H1 (cell line): ENCODE measurements around the gene PRDM1. TPM values are rescaled to one million over a fixed set of nuclear protein-coding genes. Genes with fewer than 3 reads are reported as not detected.

Source experiments
- ATF3 ChIP-seq: IDR thresholded peaks from 2 replicates; pipeline ENCODE4 v1.6.1; 2011; ENCODE audit warnings: low read depth, mild to moderate bottlenecking, low read length; ENCODE audit not compliant: insufficient read depth
- BACH1 ChIP-seq: IDR thresholded peaks from 2 replicates; pipeline ENCODE4 v1.6.1; 2012; ENCODE audit warnings: low read length, improper control_type of control experiment
- CHD2 ChIP-seq: IDR thresholded peaks from 2 replicates; pipeline ENCODE4 v1.6.1; 2012; ENCODE audit warnings: low read length, improper control_type of control experiment
- CREB1 ChIP-seq: IDR thresholded peaks from 2 replicates; pipeline ENCODE4 v1.6.1; 2012; ENCODE audit warnings: inconsistent platforms
- E2F6 ChIP-seq: IDR thresholded peaks from 2 replicates; pipeline ENCODE4 v1.6.1; 2012; ENCODE audit warnings: inconsistent platforms
- HDAC2 ChIP-seq, 2 experiments: fragments of 300-600 bp in 1 of 2; sonication (generic) in 1 of 2; IDR thresholded peaks; 2 replicates each; pipeline ENCODE4 v1.6.1; 2011 to 2012; ENCODE audit warnings: low read depth in 2 of 2, low read length in 2 of 2, mild to moderate bottlenecking in 2 of 2, moderate library complexity in 2 of 2, borderline replicate concordance in 1 of 2, inconsistent platforms in 1 of 2
- KDM1A ChIP-seq: fragments of 200-600, 300-600 bp; sonication (generic); IDR thresholded peaks from 2 replicates; pipeline ENCODE4 v1.7.1; 2016; ENCODE audit warnings: mild to moderate bottlenecking, low read length, borderline replicate concordance
- KDM4A ChIP-seq: IDR thresholded peaks from one replicate; pipeline ENCODE4 v1.7.1; 2012; ENCODE audit warnings: low read depth, mild to moderate bottlenecking, moderate library complexity, low read length, inconsistent platforms; ENCODE audit not compliant: severe bottlenecking
- KDM5A ChIP-seq: fragments of 200-600 bp; IDR thresholded peaks from 2 replicates; pipeline ENCODE4 v1.7.1; 2012; ENCODE audit warnings: mild to moderate bottlenecking, low read length, inconsistent platforms, mixed read lengths
- MAFK ChIP-seq: IDR thresholded peaks from 2 replicates; pipeline ENCODE4 v1.6.1; 2012; ENCODE audit warnings: low read depth, mild to moderate bottlenecking, improper control_type of control experiment, low read length
- MAX ChIP-seq: IDR thresholded peaks from 2 replicates; pipeline ENCODE4 v1.6.1; 2012; ENCODE audit warnings: inconsistent platforms
- NANOG ChIP-seq: IDR thresholded peaks from 2 replicates; pipeline ENCODE4 v1.6.1; 2011; ENCODE audit warnings: low read length, low read depth, mild to moderate bottlenecking, inconsistent platforms; ENCODE audit not compliant: insufficient read depth, poor library complexity, severe bottlenecking
- NRF1 ChIP-seq: IDR thresholded peaks from 2 replicates; pipeline ENCODE4 v1.6.1; 2011; ENCODE audit warnings: mild to moderate bottlenecking, low read depth, low read length, improper control_type of control experiment
- RAD21 ChIP-seq, 2 experiments: IDR thresholded peaks in 1 of 2; conservative IDR thresholded peaks in 1 of 2; 2 replicates each; pipeline ENCODE4 v1.6.1; 2011; ENCODE audit warnings: low read depth in 2 of 2, low read length in 2 of 2, improper control_type of control experiment in 1 of 2, inconsistent platforms in 1 of 2, mild to moderate bottlenecking in 1 of 2, moderate library complexity in 1 of 2
- RFX5 ChIP-seq: IDR thresholded peaks from 2 replicates; pipeline ENCODE4 v1.6.1; 2011; ENCODE audit warnings: low read depth, low read length, improper control_type of control experiment, borderline replicate concordance
- SP1 ChIP-seq: IDR thresholded peaks from 2 replicates; pipeline ENCODE4 v1.6.1; 2011; ENCODE audit warnings: low read depth, low read length
- SP2 ChIP-seq: IDR thresholded peaks from 2 replicates; pipeline ENCODE4 v1.6.1; 2012; ENCODE audit warnings: mild to moderate bottlenecking, low read length, inconsistent platforms
- SUZ12 ChIP-seq: fragments of 200-600 bp; sonication (generic); IDR thresholded peaks from 2 replicates; pipeline ENCODE4 v1.6.1; 2012; ENCODE audit warnings: mild to moderate bottlenecking, inconsistent platforms, low read length, moderate library complexity, mixed read lengths
- TEAD4 ChIP-seq: IDR thresholded peaks from 2 replicates; pipeline ENCODE4 v1.6.1; 2012; ENCODE audit warnings: low read depth, low read length, inconsistent platforms, mixed read lengths
- polyA plus RNA-seq, 7 experiments: library from polyadenylated mRNA; depleted of rRNA in 3 of 7; stranded (reverse) in 5 of 7; unstranded in 2 of 7; fragments of >200 nt in 5 of 7; fragments of 200-250 nt in 2 of 7; gene quantifications; 1 replicate in 5 of 7; 2 replicates in 1 of 7; 4 replicates in 1 of 7; pipeline versions ENCODE4 v1.2.1 to v1.2.3, GENCODE V29; 2011 to 2013; ENCODE audit warnings: missing spikeins in 2 of 7, mixed read lengths in 2 of 7
- total RNA-seq: library from RNA; stranded (reverse); fragmentation: NEBNext Ultra II Directional; extraction: Animal tissue kit (Norgen Biotek cat#: 25700); gene quantifications from 2 replicates; pipeline ENCODE4 v1.2.1, GENCODE V29; 2021

Gene PRDM1
- total and polyA plus RNA-seq, 2 of the 8 experiments (the other 6 are each of a cell fraction or from before 2014, with no cell fraction given), result 0.21 to 0.74 TPM

GRCh38 chr6:106084106-106084988, 1.8 kb upstream of the PRDM1 start (continued):
- TF ChIP-seq ATF3 (0 out of 2 replicates have a peak, but pooled peaks have one; percentile 6), HDAC2 (IDR thresholded peaks at IDR 0.05; ENCODE audit: borderline replicate concordance in 1 of 2, low read depth in 2 of 2, low read length in 2 of 2) (peak in 1 of 2 experiments; percentile 90; a peak in 1 of 4 replicates), BACH1 (peak; percentile 58; the same call in 1 of the 2 replicates), CREB1 (no peak), MAFK (peak; percentile 63), NANOG (peak; percentile 55), KDM4A (no peak), NRF1 (no peak), CHD2 (no peak), E2F6 (no peak), MAX (peak; percentile 21; the same call in 1 of the 2 replicates), SP2 (no peak), TEAD4 (peak; percentile 25; the same call in 1 of the 2 replicates), SP1 (no peak), SUZ12 (no peak), KDM1A (no peak), RFX5 (no peak), KDM5A (no peak), RAD21 (IDR thresholded peaks at IDR 0.05 in 1 of 2, conservative IDR thresholded peaks at IDR 0.05 in 1 of 2; ENCODE audit: low read depth in 2 of 2, low read length in 2 of 2) (peak; percentile 94 to 95)
